Measurements from ENCODE around the gene ARL16. TPM values are rescaled to one million over a fixed set of nuclear protein-coding genes. Genes with fewer than 3 reads are reported as not detected.

Gene ARL16
- polyA plus RNA-seq, 1 experiment: 44.7 TPM

DNA sequence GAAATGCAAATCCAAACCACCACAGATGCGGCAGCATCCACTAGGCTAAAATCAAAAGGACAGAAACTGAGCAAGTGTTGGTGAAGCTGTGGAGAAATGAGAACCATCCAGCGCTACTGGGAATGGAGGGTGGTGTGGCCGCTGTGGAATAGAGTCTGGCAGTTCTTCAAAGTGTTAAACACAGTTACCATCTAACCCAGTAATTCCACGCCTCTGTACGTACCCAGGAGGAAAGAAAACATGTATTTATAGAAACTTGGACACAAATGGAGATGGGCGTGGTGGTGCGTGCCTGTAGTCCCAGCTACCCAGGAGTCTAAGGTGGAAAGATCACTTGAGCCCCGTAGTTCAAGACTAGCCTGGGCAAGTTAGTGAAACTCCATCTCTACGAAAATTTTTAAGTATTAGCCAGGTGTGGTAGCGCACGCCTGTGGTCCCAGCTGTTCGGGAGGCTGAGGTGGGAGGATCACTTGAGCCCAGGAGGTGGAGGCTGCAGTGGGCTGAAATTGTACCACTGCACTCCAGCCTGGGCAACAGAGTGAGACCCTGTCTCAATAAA is 40.1 kb upstream of the ARL16 start:
- DNase-seq (ENCODE audit: low read depth, low spot score): no peak
- H3K4me3 ChIP-seq (ENCODE audit: low read depth, low read length): no peak overlapping the region
- no peaks in the 10 kb centered on the region for H3K27me3 ChIP-seq (ENCODE audit: control insufficient read depth, insufficient read depth, low read length)
- TF ChIP-seq, protein P1, sequence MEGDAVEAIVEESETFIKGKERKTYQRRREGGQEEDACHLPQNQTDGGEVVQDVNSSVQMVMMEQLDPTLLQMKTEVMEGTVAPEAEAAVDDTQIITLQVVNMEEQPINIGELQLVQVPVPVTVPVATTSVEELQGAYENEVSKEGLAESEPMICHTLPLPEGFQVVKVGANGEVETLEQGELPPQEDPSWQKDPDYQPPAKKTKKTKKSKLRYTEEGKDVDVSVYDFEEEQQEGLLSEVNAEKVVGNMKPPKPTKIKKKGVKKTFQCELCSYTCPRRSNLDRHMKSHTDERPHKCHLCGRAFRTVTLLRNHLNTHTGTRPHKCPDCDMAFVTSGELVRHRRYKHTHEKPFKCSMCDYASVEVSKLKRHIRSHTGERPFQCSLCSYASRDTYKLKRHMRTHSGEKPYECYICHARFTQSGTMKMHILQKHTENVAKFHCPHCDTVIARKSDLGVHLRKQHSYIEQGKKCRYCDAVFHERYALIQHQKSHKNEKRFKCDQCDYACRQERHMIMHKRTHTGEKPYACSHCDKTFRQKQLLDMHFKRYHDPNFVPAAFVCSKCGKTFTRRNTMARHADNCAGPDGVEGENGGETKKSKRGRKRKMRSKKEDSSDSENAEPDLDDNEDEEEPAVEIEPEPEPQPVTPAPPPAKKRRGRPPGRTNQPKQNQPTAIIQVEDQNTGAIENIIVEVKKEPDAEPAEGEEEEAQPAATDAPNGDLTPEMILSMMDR (IDR thresholded peaks at IDR 0.05; ENCODE audit: low read depth, low read length): no peak
- H3K9me3 ChIP-seq (ENCODE audit: control insufficient read depth, insufficient read depth, low read length): no peaks in the 10 kb centered on the region; the same call in 1 of the 2 replicates
- POLR2A ChIA-PET: no interaction called here
- H3K27ac ChIP-seq (ENCODE audit: low read depth, low read length): no peak overlapping the region
- CTCF ChIA-PET: no interaction called here

DNA sequence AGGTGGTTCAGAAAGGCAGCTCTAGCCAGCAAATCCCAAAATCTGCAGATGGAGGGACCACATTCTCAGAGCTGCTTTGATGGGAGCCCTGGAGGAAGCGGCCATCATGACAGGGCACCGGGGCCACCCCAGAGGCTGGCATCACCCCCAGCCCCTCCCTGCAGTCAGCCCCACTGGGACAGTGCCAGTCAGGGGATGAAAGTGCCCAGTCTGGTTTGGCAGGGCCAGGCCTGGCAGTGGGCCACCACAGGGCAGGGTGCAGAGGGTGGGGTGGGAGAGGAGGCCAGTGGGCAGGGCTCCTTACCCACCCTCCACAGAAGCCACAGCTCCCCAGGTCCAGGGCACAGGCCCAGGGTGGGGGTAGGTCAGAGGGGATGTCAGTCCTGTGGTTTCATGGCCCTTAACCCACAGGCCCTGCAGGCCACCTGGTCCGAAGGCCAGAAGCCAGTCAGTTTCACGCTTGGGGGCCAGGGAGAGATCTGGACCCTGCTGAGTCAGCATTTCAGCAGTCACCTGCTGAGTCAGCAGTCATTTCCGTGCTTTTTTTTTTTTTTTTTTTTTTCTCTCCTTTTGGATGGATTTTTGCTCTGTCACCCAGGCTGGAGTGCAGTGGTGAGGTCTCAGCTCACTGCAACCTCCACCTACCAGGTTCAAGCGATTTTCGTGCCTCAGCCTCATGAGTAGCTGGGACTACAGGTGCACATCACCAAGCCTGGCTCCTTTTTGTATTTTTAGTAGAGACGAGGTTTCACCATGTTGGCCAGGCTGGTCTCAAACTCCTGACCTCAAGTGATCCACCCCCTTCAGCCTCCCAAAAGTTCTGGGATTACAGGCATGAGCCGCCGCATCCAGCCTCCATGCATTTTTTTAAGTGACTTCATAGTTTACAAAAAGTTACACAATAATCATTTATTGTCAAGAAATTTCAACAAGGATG is 38.9 kb upstream of the ARL16 start:
- Histone ChIP-seq H3K9me3 (ENCODE audit: control insufficient read depth, insufficient read depth, low read length) (no peaks in the 10 kb centered on the region; the same call in 1 of the 2 replicates), H3K4me3 (ENCODE audit: low read depth, low read length) (no peak overlapping the region), H3K27me3 (ENCODE audit: control insufficient read depth, insufficient read depth, low read length) (no peaks in the 10 kb centered on the region), H3K27ac (ENCODE audit: low read depth, low read length) (no peak overlapping the region)
- ChIA-PET POLR2A (interaction anchor here (1.7 to 1.9 kb wide), 2 partner anchors 10 to 111 kb away, joined by 6 to 10 read pairs; partner anchors contain the start of gene MCRIP1), CTCF (no interaction called here)
- TF ChIP-seq, protein P1 (IDR thresholded peaks at IDR 0.05; ENCODE audit: low read depth, low read length): no peak
- DNase-seq (ENCODE audit: low read depth, low spot score): no peak

DNA sequence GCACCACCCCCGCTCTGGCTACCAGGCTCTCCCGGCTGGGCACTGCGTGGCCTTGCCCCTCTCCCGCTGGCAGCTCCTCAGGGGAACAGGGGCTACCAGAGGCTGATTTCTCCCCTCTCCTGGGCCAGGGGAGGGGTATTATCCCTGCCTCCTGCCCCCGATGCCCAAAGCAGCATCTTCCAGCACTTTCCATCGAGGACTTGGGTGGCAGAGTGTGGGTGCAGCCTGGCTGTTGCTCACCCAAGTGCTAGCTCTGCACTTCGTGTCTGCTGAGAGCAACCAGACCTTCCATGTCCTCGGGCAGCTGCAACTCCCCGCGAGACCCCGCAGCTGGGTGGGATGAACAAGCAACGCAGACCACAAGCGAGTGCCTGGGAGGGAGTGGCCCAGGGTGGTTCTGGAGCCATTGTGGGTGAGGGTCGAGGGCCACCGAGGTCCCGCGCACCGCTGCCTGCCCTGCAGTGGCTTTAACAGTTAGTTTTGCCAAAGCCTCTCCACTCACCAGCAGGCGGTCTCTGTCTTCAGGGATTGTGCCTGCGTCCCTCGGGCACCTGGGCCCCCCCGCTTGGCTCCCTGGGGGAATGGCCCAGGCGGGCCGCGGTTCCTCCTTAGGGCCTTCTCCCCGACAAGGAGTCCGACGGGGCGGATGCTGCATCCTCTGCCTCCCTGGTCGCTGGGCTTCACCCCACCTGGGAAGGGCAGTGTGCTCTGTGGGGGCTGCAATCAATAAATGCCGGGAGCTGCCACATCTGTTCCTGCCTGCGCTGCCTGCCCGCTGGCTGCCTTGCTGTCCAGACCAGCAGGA is 36.9 kb upstream of the ARL16 start:
- H3K27ac ChIP-seq (ENCODE audit: low read depth, low read length): no peak overlapping the region
- TF ChIP-seq, protein P1 (IDR thresholded peaks at IDR 0.05; ENCODE audit: low read depth, low read length): no peak
- no peaks in the 10 kb centered on the region; the same call in 1 of the 2 replicates for H3K9me3 ChIP-seq (ENCODE audit: control insufficient read depth, insufficient read depth, low read length)
- POLR2A ChIA-PET: interaction anchor here (1.9 kb wide), 1 partner anchor 8 kb away, joined by 10 read pairs; no protein-coding TSS in a partner anchor
- H3K27me3 ChIP-seq (ENCODE audit: control insufficient read depth, insufficient read depth, low read length): no peaks in the 10 kb centered on the region
- CTCF ChIA-PET: no interaction called here
- no peak for DNase-seq (ENCODE audit: low read depth, low spot score)
- H3K4me3 ChIP-seq (ENCODE audit: low read depth, low read length): no peak overlapping the region

DNA sequence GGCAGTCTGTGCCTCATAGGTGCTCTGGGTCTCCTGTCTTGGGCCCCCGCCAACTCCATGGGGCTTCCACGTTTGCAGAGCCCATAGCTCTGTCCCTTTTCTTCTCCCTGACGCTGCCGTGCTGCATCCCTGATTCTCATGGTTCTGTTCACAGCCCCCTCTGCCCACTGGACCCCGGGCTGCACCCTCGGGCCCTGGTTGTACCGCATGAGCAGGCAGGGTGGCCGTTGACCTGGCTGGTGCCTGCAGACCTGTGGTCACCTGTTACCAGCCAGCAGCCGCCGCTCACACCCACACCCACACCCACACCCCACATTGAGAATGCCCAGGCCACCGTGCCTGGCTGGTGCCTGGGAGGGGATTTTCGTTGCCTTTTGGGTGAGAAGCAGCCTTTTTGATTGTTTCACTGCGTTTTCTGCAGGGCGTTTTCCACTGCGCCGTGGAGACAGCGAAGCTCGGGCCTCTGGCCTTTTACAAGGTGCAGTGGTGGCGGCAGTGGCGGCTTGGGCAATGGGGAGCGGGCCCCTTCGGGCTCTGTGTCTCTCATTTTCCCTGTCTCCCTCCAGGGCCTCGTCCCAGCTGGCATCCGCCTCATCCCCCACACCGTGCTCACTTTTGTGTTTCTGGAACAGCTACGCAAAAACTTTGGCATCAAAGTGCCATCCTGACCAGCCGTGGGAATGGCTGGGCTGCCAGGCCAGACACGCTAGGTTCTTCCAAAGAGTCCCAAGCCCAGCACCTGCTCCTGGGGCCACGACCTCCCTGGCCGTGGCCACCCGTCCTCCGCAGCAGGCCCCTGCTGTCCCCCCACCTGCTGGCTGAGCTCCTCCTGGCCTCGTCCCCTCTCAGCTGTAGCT is 36.0 kb upstream of the ARL16 start:
- H3K27ac ChIP-seq (ENCODE audit: low read depth, low read length): no peak overlapping the region
- no peaks in the 10 kb centered on the region for H3K27me3 ChIP-seq (ENCODE audit: control insufficient read depth, insufficient read depth, low read length)
- H3K9me3 ChIP-seq (ENCODE audit: control insufficient read depth, insufficient read depth, low read length): no peaks in the 10 kb centered on the region; the same call in 1 of the 2 replicates
- H3K4me3 ChIP-seq (ENCODE audit: low read depth, low read length): no peak overlapping the region
- ChIA-PET POLR2A (no interaction called here), CTCF (no interaction called here)
- TF ChIP-seq, protein P1 (IDR thresholded peaks at IDR 0.05; ENCODE audit: low read depth, low read length): no peak
- no peak for DNase-seq (ENCODE audit: low read depth, low spot score)

Measured in AG04450 (cell line).